Keratinocyte (primary cell): ENCODE data around the gene SVOPL. TPM values are rescaled to one million over a fixed set of nuclear protein-coding genes. Genes with fewer than 3 reads are reported as not detected.
"Not testable (repeated sequence)": the region's sequence is repeated elsewhere in the genome, so short reads cannot be mapped to it uniquely, and the experiment has no call there.

Experiments
- DNase-seq: peaks from one replicate; pipeline ENCODE4 v3.0.0-alpha.2; 2011; ENCODE audit warnings: low read depth, missing footprints, low spot score
- FAIRE-seq: peaks from 2 replicates; lab custom pipeline; 2011; peaks lifted over from hg19 to GRCh38; lab: Jason Lieb, UNC
- H2AFZ ChIP-seq: 2 replicates; pipeline ENCODE4 v1.6.0; 2012; ENCODE audit warnings: low read length, control low read depth, inconsistent platforms; ENCODE audit not compliant: control insufficient read depth
- H3K27ac ChIP-seq: 2 replicates; pipeline ENCODE4 v1.5.1; 2011; ENCODE audit warnings: low read length; ENCODE audit not compliant: control insufficient read depth, insufficient read depth
- H3K27me3 ChIP-seq: 3 replicates; pipeline ENCODE4 v1.6.0; 2011; ENCODE audit warnings: low read length; ENCODE audit not compliant: control insufficient read depth, insufficient read depth; ENCODE audit errors: extremely low read depth
- H3K36me3 ChIP-seq, 2 experiments: 2 replicates in 1 of 2; 3 replicates in 1 of 2; pipeline ENCODE4 v1.5.1; 2011; ENCODE audit warnings: low read length in 2 of 2, mild to moderate bottlenecking in 1 of 2; ENCODE audit not compliant: control insufficient read depth in 2 of 2, insufficient read depth in 2 of 2; ENCODE audit errors: extremely low read depth in 1 of 2
- H3K4me1 ChIP-seq: 3 replicates; pipeline ENCODE4 v1.5.1; 2011; ENCODE audit warnings: low read length; ENCODE audit not compliant: control insufficient read depth, insufficient read depth; ENCODE audit errors: extremely low read depth
- H3K4me2 ChIP-seq: 3 replicates; pipeline ENCODE4 v1.6.0; 2011; ENCODE audit warnings: low read depth, low read length; ENCODE audit not compliant: control insufficient read depth, insufficient read depth; ENCODE audit errors: extremely low read depth
- H3K4me3 ChIP-seq, 3 experiments: fragments of 200-600 bp in 1 of 3; sonication (generic) in 1 of 3; 2 replicates in 2 of 3; 3 replicates in 1 of 3; pipeline ENCODE4 v1.5.1; 2011 to 2016; ENCODE audit warnings: low read length in 3 of 3, mild to moderate bottlenecking in 3 of 3, control low read depth in 2 of 3, inconsistent platforms in 1 of 3, low read depth in 1 of 3, mixed read lengths in 1 of 3, mixed run types in 1 of 3, moderate library complexity in 1 of 3; ENCODE audit not compliant: control insufficient read depth in 2 of 3, insufficient read depth in 2 of 3; ENCODE audit errors: extremely low read depth in 1 of 3
- H3K79me2 ChIP-seq: 2 replicates; pipeline ENCODE4 v1.6.0; 2012; ENCODE audit warnings: low read length; ENCODE audit not compliant: control insufficient read depth, insufficient read depth
- H3K9ac ChIP-seq: 3 replicates; pipeline ENCODE4 v1.6.0; 2011; ENCODE audit warnings: low read length; ENCODE audit not compliant: control insufficient read depth, insufficient read depth; ENCODE audit errors: extremely low read depth
- H3K9me1 ChIP-seq: 3 replicates; pipeline ENCODE4 v1.6.0; 2011; ENCODE audit warnings: low read length; ENCODE audit not compliant: control insufficient read depth, insufficient read depth; ENCODE audit errors: extremely low read depth
- H3K9me3 ChIP-seq: 2 replicates; pipeline ENCODE4 v1.5.1; 2012; ENCODE audit warnings: low read depth, low read length; ENCODE audit not compliant: control insufficient read depth
- H4K20me1 ChIP-seq: 3 replicates; pipeline ENCODE4 v1.6.0; 2011; ENCODE audit warnings: low read length; ENCODE audit not compliant: control insufficient read depth, insufficient read depth; ENCODE audit errors: extremely low read depth
- EZH2 ChIP-seq: IDR thresholded peaks from one replicate; pipeline ENCODE4 v1.6.1; 2012; ENCODE audit warnings: inconsistent platforms, mild to moderate bottlenecking, low read length, moderate library complexity
- dilution Hi-C: fragments of 300-500 bp; cut with MboI; formaldehyde crosslinking; loops from one replicate; pipeline ENCODE4 v1.7.0; 2020; ENCODE audit warnings: low sequenced_read_pairs; ENCODE audit not compliant: extremely low pct_ligation_motif_present
- polyA plus RNA-seq, 5 experiments: library from polyadenylated mRNA; depleted of rRNA in 3 of 5; stranded (reverse) in 3 of 5; stranded (forward) in 1 of 5; unstranded in 1 of 5; fragments of >200 nt; gene quantifications; 1 replicate in 1 of 5; 2 replicates in 3 of 5; 3 replicates in 1 of 5; pipeline versions ENCODE4 v1.2.1 to v1.2.3, GENCODE V29; 2011 to 2012; ENCODE audit warnings: missing spikeins in 2 of 5, low read depth in 1 of 5, low replicate concordance in 1 of 5
- TF ChIP-seq, protein P1 (sequence below), 3 experiments: IDR thresholded peaks in 1 of 3; conservative IDR thresholded peaks in 1 of 3; optimal IDR thresholded peaks in 1 of 3; 2 replicates in 2 of 3; 3 replicates in 1 of 3; pipeline versions ENCODE3 to v1.5.1; 2011; ENCODE audit warnings: low read length in 3 of 3, mild to moderate bottlenecking in 3 of 3, moderate library complexity in 2 of 3, control low read depth in 1 of 3, inconsistent platforms in 1 of 3; ENCODE audit not compliant: insufficient read depth in 2 of 3; ENCODE audit errors: extremely low read depth in 1 of 3

Gene SVOPL
- polyA plus RNA-seq, 1 donor (not counting 4 experiments of a cell fraction or from before 2014, with no cell fraction given): not detected

DNA sequence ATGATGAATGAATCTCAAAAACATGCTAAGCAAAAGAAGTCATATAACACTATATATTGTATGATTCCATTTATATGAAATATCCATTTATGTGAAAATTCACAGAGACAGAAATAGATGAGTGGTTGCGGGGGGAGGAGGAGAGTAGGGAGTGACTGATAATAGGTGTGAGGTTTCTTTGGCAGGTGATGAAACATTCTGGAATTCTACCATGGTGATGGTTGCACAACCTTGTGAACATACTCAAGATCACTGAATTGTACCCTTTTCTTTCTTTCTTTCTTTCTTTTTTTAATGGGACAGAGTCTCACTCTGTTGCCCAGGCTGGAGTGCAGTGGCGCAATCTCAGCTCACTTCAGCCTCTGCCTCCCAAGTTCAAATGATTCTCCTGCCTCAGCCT, 10.7 kb downstream of the SVOPL start:
- Histone ChIP-seq H3K4me3 (no peak overlapping the region), H3K27ac (no peak overlapping the region), H3K9me3 (no peaks in the 10 kb centered on the region), H4K20me1 (no peaks in the 10 kb centered on the region), H3K79me2 (no peaks in the 10 kb centered on the region), H3K9me1 (no peaks in the 10 kb centered on the region), H3K4me2 (no peak overlapping the region), H3K27me3 (no peaks in the 10 kb centered on the region), H3K9ac (no peak overlapping the region), H3K36me3 (no peaks in the 10 kb centered on the region), H3K4me1 (no peaks in the 10 kb centered on the region), H2AFZ (no peak overlapping the region)
- DNase-seq (no peak), FAIRE-seq (no peak)
- dilution Hi-C loops: no loop called here
- TF ChIP-seq, protein P1, sequence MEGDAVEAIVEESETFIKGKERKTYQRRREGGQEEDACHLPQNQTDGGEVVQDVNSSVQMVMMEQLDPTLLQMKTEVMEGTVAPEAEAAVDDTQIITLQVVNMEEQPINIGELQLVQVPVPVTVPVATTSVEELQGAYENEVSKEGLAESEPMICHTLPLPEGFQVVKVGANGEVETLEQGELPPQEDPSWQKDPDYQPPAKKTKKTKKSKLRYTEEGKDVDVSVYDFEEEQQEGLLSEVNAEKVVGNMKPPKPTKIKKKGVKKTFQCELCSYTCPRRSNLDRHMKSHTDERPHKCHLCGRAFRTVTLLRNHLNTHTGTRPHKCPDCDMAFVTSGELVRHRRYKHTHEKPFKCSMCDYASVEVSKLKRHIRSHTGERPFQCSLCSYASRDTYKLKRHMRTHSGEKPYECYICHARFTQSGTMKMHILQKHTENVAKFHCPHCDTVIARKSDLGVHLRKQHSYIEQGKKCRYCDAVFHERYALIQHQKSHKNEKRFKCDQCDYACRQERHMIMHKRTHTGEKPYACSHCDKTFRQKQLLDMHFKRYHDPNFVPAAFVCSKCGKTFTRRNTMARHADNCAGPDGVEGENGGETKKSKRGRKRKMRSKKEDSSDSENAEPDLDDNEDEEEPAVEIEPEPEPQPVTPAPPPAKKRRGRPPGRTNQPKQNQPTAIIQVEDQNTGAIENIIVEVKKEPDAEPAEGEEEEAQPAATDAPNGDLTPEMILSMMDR (optimal IDR thresholded peaks at IDR 0.05 in 1 of 3, IDR thresholded peaks at IDR 0.05 in 1 of 3, conservative IDR thresholded peaks at IDR 0.05 in 1 of 3; ENCODE audit: extremely low read depth in 1 of 3, insufficient read depth in 2 of 3, low read length in 3 of 3): no peak
- TF ChIP-seq EZH2: no peak

DNA sequence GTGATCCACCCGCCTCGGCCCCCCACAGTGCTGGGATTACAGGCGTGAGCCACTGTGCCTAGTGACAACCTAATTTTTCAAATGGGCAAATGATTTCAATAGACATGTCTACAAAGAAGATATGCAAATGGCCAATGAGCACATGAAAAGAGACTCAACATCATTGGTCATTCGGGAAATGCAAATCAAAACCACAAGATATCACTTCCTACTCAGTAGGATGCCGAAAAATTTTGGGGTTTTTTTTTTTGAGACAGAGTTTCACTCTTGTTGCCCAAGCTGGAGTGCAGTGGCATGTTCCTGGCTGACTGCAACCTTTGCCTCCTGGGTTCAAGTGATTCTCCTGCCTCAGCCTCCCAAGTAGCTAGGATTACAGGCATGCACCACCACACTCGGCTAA, 13.1 kb downstream of the SVOPL start:
- FAIRE-seq, H3K36me3 ChIP-seq, dilution Hi-C loops, H3K27ac ChIP-seq, H3K4me2 ChIP-seq, H3K27me3 ChIP-seq, H3K4me3 ChIP-seq, H3K9ac ChIP-seq, H3K9me3 ChIP-seq, H3K4me1 ChIP-seq, H4K20me1 ChIP-seq, H2AFZ ChIP-seq, DNase-seq, H3K9me1 ChIP-seq, H3K79me2 ChIP-seq: not testable (repeated sequence)

DNA sequence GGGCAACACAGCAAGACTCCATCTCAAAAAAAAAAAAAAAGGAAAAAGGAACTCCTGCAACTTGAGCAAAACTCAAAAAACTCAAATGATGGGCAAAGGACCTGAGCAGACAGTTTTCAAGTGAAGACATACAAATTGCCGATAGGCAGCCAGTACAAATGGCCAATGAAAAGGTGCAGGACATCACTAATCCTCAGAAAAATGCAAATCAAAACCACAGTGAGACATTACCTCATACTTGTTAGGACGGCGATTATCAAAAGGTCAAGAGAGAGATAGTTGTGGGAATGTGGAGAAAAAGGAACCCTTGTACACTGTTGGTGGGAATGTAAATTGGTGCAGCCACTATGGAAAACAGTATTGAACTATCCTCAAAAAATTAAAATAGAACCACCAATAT, 16.8 kb downstream of the SVOPL start:
- Histone ChIP-seq H3K79me2 (no peaks in the 10 kb centered on the region), H4K20me1 (no peaks in the 10 kb centered on the region), H3K4me3 (no peak overlapping the region), H3K9me1 (no peaks in the 10 kb centered on the region), H3K27me3 (no peaks in the 10 kb centered on the region), H3K36me3 (no peaks in the 10 kb centered on the region), H3K27ac (no peak overlapping the region), H3K4me2 (no peak overlapping the region), H3K9ac (no peak overlapping the region), H3K9me3 (no peaks in the 10 kb centered on the region), H3K4me1 (no peaks in the 10 kb centered on the region), H2AFZ (no peak overlapping the region)
- DNase-seq: no peak
- FAIRE-seq: no peak
- TF ChIP-seq EZH2: no peak
- TF ChIP-seq, protein P1 (optimal IDR thresholded peaks at IDR 0.05 in 1 of 3, IDR thresholded peaks at IDR 0.05 in 1 of 3, conservative IDR thresholded peaks at IDR 0.05 in 1 of 3; ENCODE audit: extremely low read depth in 1 of 3, insufficient read depth in 2 of 3, low read length in 3 of 3): no peak
- dilution Hi-C loops: no loop called here
